ENCODE measurements around the gene NAT16.
"Not testable (repeated sequence)": the region's sequence is repeated elsewhere in the genome, so short reads cannot be mapped to it uniquely, and the experiment has no call there.

The NAT16 gene

GRCh38 chr7:101180130-101180755, at the start of gene NAT16:
Gene NAT16 (minus strand): TSS chr7:101180293. CDS start chr7:101174807, 5,486 bp downstream.
- no peak for DNase-seq (ENCODE audit: low read depth)

- DNase-seq (ENCODE audit: low read depth), result no peak
Measured at GRCh38 chr7:101226721-101227120, 46.6 kb upstream of the NAT16 start.

- no peak for DNase-seq (ENCODE audit: low read depth)
Measured at GRCh38 chr7:101225650-101226049, 45.6 kb upstream of the NAT16 start.

- DNase-seq (ENCODE audit: low read depth), result no peak
Measured at GRCh38 chr7:101223528-101223927, 43.4 kb upstream of the NAT16 start.

GRCh38 chr7:101222275-101222830, 42.3 kb upstream of the NAT16 start:
- no peak for DNase-seq (ENCODE audit: low read depth)

- no peak for DNase-seq (ENCODE audit: low read depth)
Measured at GRCh38 chr7:101220295-101220694, 40.2 kb upstream of the NAT16 start.

GRCh38 chr7:101218236-101219125, 38.4 kb upstream of the NAT16 start:
- no peak for DNase-seq (ENCODE audit: low read depth)

GRCh38 chr7:101217388-101218235, 37.5 kb upstream of the NAT16 start, which contains the start of the genes PLOD3 and ZNHIT1:
Gene PLOD3 (minus strand): TSS chr7:101217581. CDS start chr7:101217274, 307 bp downstream.
Gene ZNHIT1 (plus strand): TSS chr7:101218165. CDS start chr7:101218196, 31 bp downstream.
- DNase-seq (ENCODE audit: low read depth), result peak; percentile 92

- no peak for DNase-seq (ENCODE audit: low read depth)
Measured at GRCh38 chr7:101216860-101217387, 36.8 kb upstream of the NAT16 start.

GRCh38 chr7:101216001-101216859, 36.1 kb upstream of the NAT16 start:
- DNase-seq (ENCODE audit: low read depth), result no peak

- no peak for DNase-seq (ENCODE audit: low read depth)
Measured at GRCh38 chr7:101212014-101212413, 31.9 kb upstream of the NAT16 start.

GRCh38 chr7:101211501-101211900, 31.4 kb upstream of the NAT16 start:
- no peak for DNase-seq (ENCODE audit: low read depth)

- no peak for DNase-seq (ENCODE audit: low read depth)
Measured at GRCh38 chr7:101210143-101210542, 30.1 kb upstream of the NAT16 start.

- DNase-seq (ENCODE audit: low read depth), result no peak
Measured at GRCh38 chr7:101208794-101209193, 28.7 kb upstream of the NAT16 start.

- no peak for DNase-seq (ENCODE audit: low read depth)
Measured at GRCh38 chr7:101207459-101207858, 27.4 kb upstream of the NAT16 start.

- no peak for DNase-seq (ENCODE audit: low read depth)
Measured at GRCh38 chr7:101206665-101207042, 26.6 kb upstream of the NAT16 start.

GRCh38 chr7:101205901-101206664, 26.0 kb upstream of the NAT16 start:
- no peak for DNase-seq (ENCODE audit: low read depth)

GRCh38 chr7:101203740-101204738, 23.9 kb upstream of the NAT16 start:
- DNase-seq (ENCODE audit: low read depth), result not testable (repeated sequence)

GRCh38 chr7:101202603-101202918, 22.5 kb upstream of the NAT16 start:
- DNase-seq (ENCODE audit: low read depth), result no peak
